Tibial nerve (tissue), 3 donors: ENCODE results near the gene FAM210B.

ENCODE experiments used
- POLR2A ChIP-seq, 2 donors: fragments of 450-650 bp; IDR thresholded peaks; one replicate each; pipeline ENCODE4 v1.6.1; 2017; ENCODE audit warnings: antibody characterized with exemption in 2 of 2, mild to moderate bottlenecking in 2 of 2, moderate library complexity in 2 of 2
- TF ChIP-seq, protein P1 (sequence below), 5 experiments: fragments of 200-600 bp in 3 of 5; fragments of 450-650 bp in 2 of 5; sonication (generic) in 3 of 5; IDR thresholded peaks; one replicate each; pipeline ENCODE4 v1.5.1; 2016 to 2019; ENCODE audit warnings: antibody characterized with exemption in 5 of 5, mild to moderate bottlenecking in 3 of 5, moderate library complexity in 2 of 5

DNA sequence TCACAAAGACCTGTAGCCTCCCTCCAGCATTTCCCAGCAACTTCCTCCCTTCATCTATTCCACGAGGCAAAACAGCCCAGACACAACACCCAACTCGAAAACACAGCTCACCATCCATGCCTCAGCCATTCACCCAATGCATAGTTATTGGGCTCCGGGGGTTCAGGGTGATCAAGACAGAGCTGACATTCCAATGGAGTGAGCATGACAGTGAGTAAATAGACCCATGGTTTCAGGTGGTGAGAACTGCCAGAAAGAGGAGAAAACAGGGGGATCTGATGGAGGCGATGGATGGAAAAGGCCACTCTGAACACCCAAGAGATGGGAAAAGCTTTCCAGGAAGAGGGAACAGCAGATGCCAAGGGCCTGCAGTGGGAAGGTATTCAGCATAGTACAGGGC, 59.1 kb downstream of the FAM210B start:
- TF ChIP-seq, protein P1, sequence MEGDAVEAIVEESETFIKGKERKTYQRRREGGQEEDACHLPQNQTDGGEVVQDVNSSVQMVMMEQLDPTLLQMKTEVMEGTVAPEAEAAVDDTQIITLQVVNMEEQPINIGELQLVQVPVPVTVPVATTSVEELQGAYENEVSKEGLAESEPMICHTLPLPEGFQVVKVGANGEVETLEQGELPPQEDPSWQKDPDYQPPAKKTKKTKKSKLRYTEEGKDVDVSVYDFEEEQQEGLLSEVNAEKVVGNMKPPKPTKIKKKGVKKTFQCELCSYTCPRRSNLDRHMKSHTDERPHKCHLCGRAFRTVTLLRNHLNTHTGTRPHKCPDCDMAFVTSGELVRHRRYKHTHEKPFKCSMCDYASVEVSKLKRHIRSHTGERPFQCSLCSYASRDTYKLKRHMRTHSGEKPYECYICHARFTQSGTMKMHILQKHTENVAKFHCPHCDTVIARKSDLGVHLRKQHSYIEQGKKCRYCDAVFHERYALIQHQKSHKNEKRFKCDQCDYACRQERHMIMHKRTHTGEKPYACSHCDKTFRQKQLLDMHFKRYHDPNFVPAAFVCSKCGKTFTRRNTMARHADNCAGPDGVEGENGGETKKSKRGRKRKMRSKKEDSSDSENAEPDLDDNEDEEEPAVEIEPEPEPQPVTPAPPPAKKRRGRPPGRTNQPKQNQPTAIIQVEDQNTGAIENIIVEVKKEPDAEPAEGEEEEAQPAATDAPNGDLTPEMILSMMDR (IDR thresholded peaks at IDR 0.05) = no peak
- TF ChIP-seq POLR2A (IDR thresholded peaks at IDR 0.05) = no peak
